Left forelimb (tissue), 1 donor: ENCODE data around the gene P2RY14.

Experiments
- DNase-seq: peaks from one replicate; pipeline ENCODE4 v3.0.0-alpha.2; 2018; ENCODE audit warnings: low spot score

P2RY14 gene

GRCh38 chr3:151301787-151302186, 23.4 kb upstream of the P2RY14 start:
- DNase-seq, result no peak

- DNase-seq, result no peak
These were observed 22.2 kb upstream of the P2RY14 start for GRCh38 chr3:151300539-151300938.

GRCh38 chr3:151299006-151299405, 20.7 kb upstream of the P2RY14 start:
- DNase-seq, result no peak

GRCh38 chr3:151297429-151297828, 19.1 kb upstream of the P2RY14 start:
- DNase-seq, result no peak

GRCh38 chr3:151296226-151296625, 17.9 kb upstream of the P2RY14 start:
- DNase-seq, result no peak

- no peak for DNase-seq
These were observed 14.8 kb upstream of the P2RY14 start for GRCh38 chr3:151293127-151293526.

GRCh38 chr3:151290673-151291072, 12.3 kb upstream of the P2RY14 start:
- no peak for DNase-seq

GRCh38 chr3:151289445-151289844, 11.1 kb upstream of the P2RY14 start:
- DNase-seq, result no peak

GRCh38 chr3:151285940-151286339, 7.6 kb upstream of the P2RY14 start:
- DNase-seq, result no peak

GRCh38 chr3:151283907-151284461, 5.6 kb upstream of the P2RY14 start:
- DNase-seq, result no peak

- DNase-seq, result no peak
These were observed 5.0 kb upstream of the P2RY14 start for GRCh38 chr3:151283387-151283786.

GRCh38 chr3:151282921-151283320, 4.6 kb upstream of the P2RY14 start:
- DNase-seq, result no peak

- DNase-seq, result no peak
These were observed 3.5 kb upstream of the P2RY14 start for GRCh38 chr3:151281671-151282324.

- DNase-seq, result no peak
These were observed 1.7 kb downstream of the P2RY14 start for GRCh38 chr3:151276687-151277042.

- DNase-seq, result no peak
These were observed 2.2 kb downstream of the P2RY14 start for GRCh38 chr3:151276038-151276686.

- no peak for DNase-seq
These were observed 3.3 kb downstream of the P2RY14 start for GRCh38 chr3:151275091-151275490.

GRCh38 chr3:151269631-151270030, 8.7 kb downstream of the P2RY14 start:
- no peak for DNase-seq

GRCh38 chr3:151268267-151269235, 9.8 kb downstream of the P2RY14 start:
- no peak for DNase-seq

GRCh38 chr3:151267066-151267465, 11.3 kb downstream of the P2RY14 start:
- no peak for DNase-seq

- no peak for DNase-seq
These were observed 12.5 kb downstream of the P2RY14 start for GRCh38 chr3:151265866-151266265.

GRCh38 chr3:151265166-151265565, 13.2 kb downstream of the P2RY14 start:
- no peak for DNase-seq

- no peak for DNase-seq
These were observed 13.7 kb downstream of the P2RY14 start for GRCh38 chr3:151264605-151265004.
